ENCODE data around the gene ACOT11.

The ACOT11 gene

GRCh38 chr1:54593571-54594160 is 45.6 kb downstream of the ACOT11 start:
- no peak for DNase-seq

- DNase-seq = no peak
These were observed 46.4 kb downstream of the ACOT11 start for GRCh38 chr1:54594463-54594862.

- no peak for DNase-seq
These were observed 48.0 kb downstream of the ACOT11 start for GRCh38 chr1:54595956-54596498.

- DNase-seq = no peak
These were observed 48.7 kb downstream of the ACOT11 start for GRCh38 chr1:54596756-54597155.

DNA sequence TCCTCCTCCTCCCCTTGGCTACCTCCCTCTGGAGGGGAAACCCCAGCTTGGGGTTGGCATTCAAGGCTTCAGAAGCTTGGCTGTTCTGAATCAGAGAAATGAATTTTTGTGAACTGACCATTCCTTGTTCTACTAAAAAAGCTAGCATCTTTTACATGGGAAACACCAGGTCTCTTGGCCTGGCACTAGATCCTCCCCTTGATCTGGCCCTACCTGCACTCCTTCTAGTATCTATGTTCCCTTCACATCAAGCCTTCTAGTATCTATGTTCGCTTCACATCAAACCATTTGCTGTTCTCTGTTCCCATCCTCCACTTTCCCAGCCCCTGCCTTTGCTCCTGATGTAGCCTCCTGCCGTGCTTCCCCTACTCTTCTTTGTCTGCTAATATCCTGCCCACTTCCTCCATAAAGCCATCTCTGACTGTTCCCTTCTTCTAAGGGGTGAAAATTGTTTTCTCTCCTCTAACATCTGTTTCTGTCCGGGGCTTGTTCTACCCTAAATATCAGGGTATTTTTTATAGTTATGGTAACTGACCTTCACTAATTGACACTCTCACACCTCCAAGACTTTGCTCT is 49.5 kb downstream of the ACOT11 start:
- DNase-seq = no peak

- no peak for DNase-seq
These were observed 51.3 kb downstream of the ACOT11 start for GRCh38 chr1:54599211-54599823.

GRCh38 chr1:54600947-54601721 is 53.1 kb downstream of the ACOT11 start:
- no peak for DNase-seq

- no peak for DNase-seq
These were observed 53.7 kb downstream of the ACOT11 start for GRCh38 chr1:54601730-54602129.

- DNase-seq = no peak
These were observed 54.5 kb downstream of the ACOT11 start for GRCh38 chr1:54602554-54602953.

- DNase-seq = no peak
These were observed 55.2 kb downstream of the ACOT11 start for GRCh38 chr1:54603241-54603640.

DNA sequence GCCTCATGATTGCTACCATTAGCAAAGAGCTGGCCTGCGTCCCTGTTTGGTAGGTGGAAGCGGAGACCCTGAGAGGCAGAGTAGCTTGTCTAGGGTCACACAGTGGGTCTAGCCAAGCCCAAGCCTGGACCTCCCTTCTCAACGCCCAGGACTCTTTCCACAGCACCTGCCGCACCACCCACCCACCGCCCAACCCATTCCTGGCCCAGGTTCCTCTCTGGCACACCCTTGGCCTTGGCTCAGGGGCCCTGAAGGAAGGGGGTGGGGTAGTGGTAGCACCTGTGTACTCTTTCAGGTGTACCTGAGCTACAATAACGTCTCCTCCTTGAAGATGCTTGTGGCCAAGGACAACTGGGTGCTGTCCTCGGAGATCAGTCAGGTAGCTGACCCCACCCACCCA is 56.0 kb downstream of the ACOT11 start:
- no peak for DNase-seq

- peak; percentile 60 to 88 for DNase-seq
These were observed 56.7 kb downstream of the ACOT11 start for GRCh38 chr1:54604572-54605370.

- peak; percentile 48 to 76 for DNase-seq
These were observed 58.3 kb downstream of the ACOT11 start for GRCh38 chr1:54606096-54606989.

DNA sequence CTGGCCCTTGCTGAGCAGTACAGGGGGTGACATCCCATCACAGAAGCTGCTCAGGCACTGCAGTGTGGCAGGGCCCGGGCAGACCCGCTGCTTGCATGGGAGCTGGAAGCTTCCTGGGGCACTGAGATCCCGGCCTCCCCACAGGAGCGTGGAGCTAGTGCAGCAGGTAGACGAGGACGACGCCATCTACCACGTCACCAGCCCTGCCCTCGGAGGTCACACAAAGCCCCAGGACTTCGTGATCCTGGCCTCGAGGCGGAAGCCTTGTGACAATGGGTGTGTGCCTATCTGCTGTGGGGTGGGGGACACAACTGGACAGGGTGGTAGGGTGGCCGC is 58.9 kb downstream of the ACOT11 start:
- no peak for DNase-seq

- DNase-seq = no peak
These were observed 60.0 kb downstream of the ACOT11 start for GRCh38 chr1:54607821-54608565.

DNA sequence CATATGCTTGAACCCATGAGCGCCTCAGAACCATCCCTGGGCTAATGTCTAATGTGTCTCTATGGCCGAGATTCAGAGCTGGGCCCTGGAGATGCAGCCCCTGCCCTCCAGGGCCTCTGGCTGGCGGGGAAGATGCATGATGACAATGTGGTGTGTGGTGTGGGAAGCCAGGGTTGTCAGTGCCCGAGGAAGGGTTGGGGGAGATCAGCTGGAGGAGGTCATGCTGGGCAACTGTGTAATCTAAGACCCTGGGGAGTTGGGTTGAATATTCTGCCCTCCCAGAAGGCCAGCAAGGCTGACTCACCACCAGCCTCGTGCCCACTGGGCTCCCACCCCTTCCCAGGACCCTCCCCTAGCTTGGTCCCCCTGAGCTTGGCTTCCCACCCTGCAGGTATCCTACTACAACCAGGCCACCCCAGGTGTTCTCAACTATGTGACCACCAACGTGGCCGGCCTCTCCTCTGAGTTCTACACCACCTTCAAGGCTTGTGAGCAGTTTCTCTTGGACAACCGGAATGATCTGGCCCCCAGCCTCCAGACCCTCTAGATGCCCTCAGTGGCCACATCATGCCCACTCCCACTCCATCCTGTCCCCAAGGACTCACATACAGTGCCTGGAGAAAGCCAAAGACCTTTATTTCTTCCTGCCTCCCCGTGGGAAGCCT is 60.7 kb downstream of the ACOT11 start:
- no peak for DNase-seq

DNA sequence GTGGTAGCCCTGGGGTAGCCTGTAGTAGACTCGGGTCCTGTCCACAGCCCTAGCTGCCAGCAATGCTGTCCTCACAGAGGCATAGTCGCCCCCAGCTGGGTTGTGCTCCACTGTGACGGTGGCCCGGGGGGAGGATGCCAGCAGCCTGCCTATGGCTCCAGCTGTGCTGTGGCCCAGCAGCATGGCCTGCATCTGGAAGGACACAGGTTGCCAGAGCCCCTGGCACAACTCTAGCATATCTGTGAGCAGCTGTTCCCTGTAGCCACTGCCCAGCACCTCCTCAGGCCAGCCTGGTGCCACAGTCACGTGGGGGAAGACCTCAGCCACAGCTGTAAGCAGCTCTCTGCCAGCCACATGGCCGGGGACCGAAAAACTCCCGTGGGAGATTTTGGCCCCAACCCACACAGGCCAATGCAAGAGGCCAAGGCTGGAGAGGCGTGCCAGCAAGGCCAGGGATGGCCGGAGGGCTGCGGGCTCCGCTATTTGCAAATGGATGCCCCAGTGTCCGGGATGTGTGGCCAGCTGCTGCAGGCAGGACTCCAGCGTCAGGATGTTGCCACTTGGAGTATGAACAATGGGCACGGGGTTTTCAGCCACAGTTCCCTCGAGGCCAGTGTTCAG is 61.4 kb downstream of the ACOT11 start:
- no peak for DNase-seq

DNA sequence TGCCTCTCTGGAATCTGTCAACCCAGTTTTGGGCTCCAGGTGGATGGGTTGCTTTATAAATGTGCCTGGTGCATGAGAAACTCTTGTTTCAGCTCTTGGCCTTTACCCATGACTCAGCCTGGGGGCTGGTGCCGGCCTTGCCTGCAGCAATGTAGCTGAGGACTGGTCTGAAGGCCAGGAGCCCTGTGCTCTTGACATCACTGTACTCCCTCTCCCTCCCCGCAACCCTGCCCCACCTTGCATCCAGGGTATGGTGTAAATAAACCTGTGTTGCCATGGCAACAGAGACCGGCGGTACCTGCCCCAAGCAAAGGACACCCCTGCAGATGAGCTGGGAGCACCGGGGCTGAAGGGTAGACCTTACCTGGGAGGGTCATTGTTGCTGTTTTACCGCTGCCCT is 62.0 kb downstream of the ACOT11 start:
- DNase-seq = no peak

GRCh38 chr1:54610601-54611580 is 62.9 kb downstream of the ACOT11 start:
- no peak for DNase-seq
